GM19023 (cell line): ENCODE measurements around the gene RADIL.
A peak's percentile ranks its signal among the peaks of the same experiment; 100 is the strongest.

ENCODE experiments used
- ATAC-seq: cut with Tn5 transposase; IDR thresholded peaks from one replicate; pipeline ENCODE4 v1.9.1; 2021; ENCODE audit warnings: mild to moderate bottlenecking, moderate library complexity; ENCODE audit not compliant: unreplicated experiment

Gene RADIL

DNA sequence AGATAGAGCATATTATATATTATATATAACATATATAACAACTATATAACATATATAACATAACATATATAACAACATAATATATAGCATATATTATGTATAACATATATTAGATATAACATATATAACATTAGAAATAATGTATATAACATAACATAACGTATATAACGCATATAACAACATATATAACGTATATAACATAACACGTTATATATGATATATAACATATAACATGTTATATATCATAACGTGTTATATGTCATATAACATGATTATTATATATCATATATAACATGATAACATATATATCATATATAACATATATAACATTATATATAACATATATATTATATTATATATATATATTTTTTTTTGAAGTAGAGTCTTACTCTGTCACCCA lies 104.4 kb downstream of the RADIL start:
- ATAC-seq: no peak

- ATAC-seq: peak; percentile 35
Observed at GRCh38 chr7:4775848-4776623, 107.5 kb downstream of the RADIL start.

GRCh38 chr7:4775250-4775847 lies 108.2 kb downstream of the RADIL start, which contains the start of gene AP5Z1:
Gene AP5Z1, plus strand, starts transcription at chr7:4775623. Its CDS starts 93 bp downstream, at chr7:4775716.
- peak; percentile 89 for ATAC-seq

DNA sequence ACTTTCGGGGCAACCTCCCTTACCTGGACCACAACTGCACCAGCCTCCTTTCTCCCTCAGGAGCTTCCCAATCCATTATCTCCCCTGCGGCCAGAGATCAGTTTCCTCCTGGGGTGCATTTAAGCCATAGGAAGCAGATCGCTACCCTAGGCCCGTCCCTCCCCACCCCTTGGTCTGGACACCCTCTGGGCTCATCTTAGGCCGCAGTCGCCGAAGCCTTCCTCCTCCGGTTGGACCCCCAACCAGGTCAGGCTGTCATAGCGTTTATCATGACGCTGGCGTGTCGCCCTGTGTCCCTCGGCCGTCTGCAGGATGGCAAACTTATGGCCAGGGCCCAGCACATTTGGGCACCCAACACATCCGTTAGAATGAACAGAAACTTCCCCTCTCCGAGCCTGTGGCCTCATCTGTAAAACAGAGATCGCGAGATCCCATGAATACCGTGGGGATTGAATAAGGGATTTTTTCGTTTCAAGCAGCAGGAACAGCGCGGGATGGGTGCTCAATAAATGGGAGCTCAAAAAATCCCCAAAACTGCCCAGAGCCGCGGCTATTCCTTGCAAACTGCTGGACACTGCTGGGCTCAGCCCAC lies 108.8 kb downstream of the RADIL start:
- peak; percentile 29 for ATAC-seq

- ATAC-seq: no peak
Observed at GRCh38 chr7:4774007-4774406, 109.5 kb downstream of the RADIL start.

GRCh38 chr7:4772306-4772705 lies 111.2 kb downstream of the RADIL start:
- no peak for ATAC-seq

GRCh38 chr7:4771737-4772136 lies 111.8 kb downstream of the RADIL start:
- ATAC-seq: no peak

GRCh38 chr7:4770886-4771285 lies 112.6 kb downstream of the RADIL start:
- ATAC-seq: no peak

DNA sequence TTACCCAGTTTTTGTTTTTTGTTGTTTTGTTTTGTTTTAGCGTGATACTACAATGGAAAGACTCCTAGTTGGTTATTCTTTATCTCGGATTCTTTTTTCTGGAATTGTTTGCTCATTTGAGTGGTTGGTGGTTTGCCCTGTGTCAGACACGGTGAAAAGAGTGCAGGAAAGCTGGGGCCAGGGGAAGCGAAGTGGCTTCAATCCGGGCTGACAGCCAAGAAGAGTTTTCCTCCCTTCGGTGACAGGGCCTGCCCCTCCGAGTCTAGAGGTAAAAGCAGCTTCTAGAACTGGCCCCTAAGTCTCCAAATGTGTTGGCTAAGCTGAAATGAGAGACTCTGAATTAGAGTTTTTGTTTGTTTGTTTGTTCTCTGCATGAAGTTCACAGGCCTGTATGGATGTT lies 113.8 kb downstream of the RADIL start:
- no peak for ATAC-seq

DNA sequence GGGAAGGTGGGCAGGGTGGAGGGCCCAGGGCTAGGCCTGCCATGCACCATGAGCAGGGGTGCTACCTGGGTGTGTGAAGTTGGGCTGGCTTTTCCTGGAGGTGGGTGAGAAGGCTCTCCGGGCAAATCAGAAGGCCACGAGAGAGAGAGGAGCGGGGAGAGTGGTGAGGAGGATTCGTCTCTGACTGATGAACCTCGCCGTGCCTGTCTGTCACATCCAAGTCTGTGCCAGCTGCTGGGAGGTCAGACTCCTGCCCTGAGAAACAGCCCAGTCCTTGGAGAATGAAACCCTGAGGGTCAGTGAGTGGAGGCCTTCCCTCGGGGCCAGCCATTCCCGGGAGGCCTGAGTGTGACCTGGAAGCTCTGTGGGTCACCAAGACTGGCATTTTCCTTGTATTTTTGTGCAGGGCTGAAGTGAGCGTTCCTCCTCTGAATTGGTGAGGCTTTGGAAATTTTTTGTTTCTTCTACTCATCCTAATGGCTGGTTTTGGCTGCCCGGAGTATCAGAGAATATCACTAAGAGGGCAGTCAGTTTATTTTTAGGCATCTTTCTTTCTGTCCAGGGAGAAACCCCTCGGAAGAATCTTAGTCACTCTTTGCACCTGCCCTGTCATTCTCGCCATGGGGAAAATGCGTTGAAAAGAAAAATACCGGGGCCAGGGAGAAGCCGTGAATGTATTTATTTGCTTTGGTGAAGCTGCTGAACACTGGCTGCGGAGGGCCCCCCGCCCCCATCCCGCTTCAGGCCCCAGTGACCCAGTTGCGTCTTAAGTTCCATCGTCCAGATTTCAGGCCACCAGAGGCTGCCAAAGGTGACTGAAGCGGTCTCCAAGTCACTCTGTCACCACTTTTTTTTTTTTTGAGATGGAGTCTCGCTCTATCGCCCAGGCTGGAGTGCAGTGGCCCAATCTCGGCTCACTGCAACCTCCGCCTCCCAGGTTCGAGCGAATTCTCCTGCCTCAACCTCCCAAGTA lies 114.6 kb downstream of the RADIL start:
- no peak for ATAC-seq

GRCh38 chr7:4766666-4767519 lies 116.6 kb downstream of the RADIL start:
- ATAC-seq: no peak

DNA sequence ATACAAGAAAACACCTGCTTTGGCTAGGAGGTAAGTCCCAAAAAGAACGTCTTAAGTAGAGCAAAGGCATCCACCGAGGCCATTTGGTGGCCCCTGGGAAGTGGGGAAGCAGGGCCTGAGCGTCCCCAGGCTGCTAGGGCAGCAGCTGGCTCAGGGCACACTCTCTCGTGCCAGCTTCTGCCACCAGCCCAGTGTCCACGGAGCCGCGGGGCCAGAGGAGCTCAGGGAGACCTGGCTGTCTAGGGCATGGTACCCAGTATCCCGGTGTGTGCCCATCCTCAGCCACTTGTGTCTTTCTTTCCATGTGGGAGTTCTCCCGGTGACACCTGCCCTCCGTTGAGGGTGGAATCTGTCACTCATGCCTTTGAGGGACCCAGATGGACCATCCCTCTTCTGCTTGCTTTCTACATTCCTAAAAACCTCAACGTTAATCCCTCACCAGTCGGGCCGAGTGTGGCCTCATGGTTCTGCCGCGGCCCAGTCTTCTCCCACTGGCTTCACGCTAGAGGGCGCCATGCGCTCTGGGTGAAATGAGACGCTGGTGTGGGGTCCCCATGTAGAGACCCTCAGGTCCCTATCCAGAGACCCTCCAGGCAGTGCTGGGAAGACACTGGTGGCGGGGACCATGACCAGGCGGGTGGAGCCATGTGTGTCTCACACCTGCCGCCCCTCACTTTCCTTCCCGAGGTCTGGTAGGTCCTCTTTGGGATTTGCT lies 117.6 kb downstream of the RADIL start:
- ATAC-seq: no peak

DNA sequence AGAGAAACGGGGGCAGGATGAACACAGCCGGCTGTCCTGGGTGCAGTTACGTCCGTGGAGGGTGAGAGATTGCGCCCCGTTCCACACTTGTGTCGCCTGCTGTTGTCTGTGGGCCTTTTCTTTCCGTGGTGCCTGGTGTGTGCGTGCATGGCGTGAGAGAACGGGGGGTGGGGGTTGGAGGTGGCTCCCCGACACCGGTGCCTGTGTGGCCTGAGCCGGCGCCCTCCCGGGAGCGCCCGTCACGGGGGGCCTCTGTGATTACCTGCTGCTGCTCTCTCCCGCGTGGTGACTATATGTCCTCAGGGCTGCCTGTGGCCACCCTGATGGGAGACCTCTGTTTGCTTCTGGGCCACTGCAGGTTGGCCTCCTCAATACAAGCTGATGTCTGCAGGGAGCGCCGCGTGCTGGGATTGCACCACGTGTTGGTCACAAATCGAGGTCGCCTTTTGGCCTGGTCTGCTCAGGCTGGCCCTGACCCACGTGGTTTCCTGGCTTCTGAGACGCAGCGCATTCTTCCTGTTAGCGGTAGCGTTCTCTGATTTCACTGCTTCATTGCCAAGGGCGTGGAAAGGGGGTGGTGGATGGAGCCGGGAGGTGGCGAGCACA lies 119.0 kb downstream of the RADIL start:
- no peak for ATAC-seq

GRCh38 chr7:4763794-4764185 lies 119.7 kb downstream of the RADIL start:
- ATAC-seq: no peak

DNA sequence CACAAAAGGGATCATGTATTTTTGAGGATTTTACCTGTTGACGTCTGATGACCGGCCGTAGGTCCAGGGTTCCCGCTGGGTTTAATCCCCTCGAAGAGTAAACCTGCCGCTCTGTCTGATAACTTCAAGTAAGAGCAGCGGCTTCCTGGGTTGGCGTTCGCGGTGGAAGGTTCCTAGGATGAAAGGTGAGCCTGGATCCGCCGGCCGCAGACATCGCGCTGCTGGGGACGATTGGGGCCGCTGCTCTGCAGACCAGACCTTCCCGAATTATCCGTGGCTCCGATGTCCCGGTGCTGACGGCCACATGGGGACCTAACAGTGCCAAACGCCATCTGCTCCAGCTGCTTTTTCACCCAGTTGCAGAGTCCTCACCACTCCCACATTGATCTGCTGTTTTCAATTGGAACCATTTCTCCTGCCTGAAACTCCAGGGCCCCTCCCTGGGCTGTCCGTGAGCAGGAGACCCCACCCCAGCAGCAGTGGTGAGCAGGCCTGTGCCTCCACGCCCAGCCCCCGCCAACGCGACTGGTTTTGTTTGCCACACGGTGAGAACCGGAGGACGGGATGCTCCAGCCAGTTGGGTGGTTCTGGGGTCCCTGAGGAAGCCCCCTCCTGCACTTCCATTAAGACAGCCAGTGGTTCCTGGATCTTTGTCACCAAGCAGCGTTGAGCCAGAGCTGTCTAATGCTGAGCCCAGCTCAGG lies 120.3 kb downstream of the RADIL start:
- no peak for ATAC-seq

DNA sequence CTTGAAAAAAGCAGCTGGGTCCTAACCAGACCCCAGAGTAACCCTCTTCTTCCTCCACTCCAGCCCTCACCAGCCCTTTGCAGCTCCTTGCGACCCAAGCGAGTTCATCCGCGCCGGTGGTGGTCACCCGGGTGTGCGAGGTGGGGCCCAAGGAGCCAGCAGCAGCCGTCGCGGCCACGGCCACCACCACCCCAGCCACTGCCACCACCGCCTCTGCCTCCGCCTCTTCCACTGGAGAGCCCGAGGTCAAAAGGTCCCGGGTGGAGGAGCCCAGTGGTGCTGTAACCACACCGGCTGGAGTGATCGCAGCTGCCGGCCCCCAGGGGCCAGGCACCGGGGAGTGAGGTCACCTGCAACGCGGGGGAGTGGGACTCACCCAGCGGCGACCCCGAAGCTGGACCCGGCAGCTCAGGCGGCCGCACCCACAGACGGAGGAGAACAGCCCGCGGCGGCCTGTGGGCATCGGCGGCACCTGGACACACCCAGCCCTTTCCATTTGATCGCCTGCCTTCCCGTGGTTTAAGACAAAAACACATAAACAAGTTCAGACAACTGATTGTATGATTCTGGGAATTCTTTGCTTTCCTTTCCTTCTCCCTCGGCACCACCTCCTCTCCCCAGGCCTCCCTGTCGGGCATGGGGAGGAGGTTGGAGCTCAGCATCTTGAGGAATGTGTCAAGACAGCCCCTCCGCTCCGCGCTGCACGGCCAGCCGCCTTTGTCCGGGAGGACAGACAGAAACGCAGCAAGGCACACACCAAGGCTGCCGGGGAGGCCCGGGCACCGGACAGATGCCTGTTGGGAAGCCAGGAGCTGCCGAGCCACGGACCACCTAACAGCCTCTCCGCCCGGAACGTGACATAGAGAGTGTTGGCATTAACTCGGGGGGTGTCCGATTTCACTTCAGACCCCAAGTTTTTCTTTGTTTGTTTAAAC lies 121.1 kb downstream of the RADIL start:
- no peak for ATAC-seq

- ATAC-seq: no peak
Observed at GRCh38 chr7:4760952-4761351, 122.6 kb downstream of the RADIL start.
